GM12891 (cell line): ENCODE results near the gene HUWE1.

Source experiments
- POLR2A ChIP-seq: IDR thresholded peaks from 2 replicates; pipeline ENCODE4 v1.6.1; 2011; ENCODE audit warnings: low read depth, low read length, control low read depth
- TAF1 ChIP-seq: IDR thresholded peaks from 2 replicates; pipeline ENCODE4 v1.6.1; 2011; ENCODE audit warnings: low read depth, low read length, control low read depth

- no peak for TF ChIP-seq TAF1
- TF ChIP-seq POLR2A: no peak
Measured at GRCh38 chrX:53659039-53659438, 27.5 kb downstream of the HUWE1 start.
